IPS-NIHi7 (cell line): ENCODE data around the gene TLCD2.
"Not testable (repeated sequence)": the region's sequence is repeated elsewhere in the genome, so short reads cannot be mapped to it uniquely, and the experiment has no call there.

Source experiments
- DNase-seq: peaks from one replicate; pipeline ENCODE4 v3.0.0; 2012; ENCODE audit warnings: mixed read lengths; ENCODE audit errors: extremely low spot score

TLCD2 gene

GRCh38 chr17:1735834-1736347, 25.7 kb upstream of the TLCD2 start:
- DNase-seq: no peak

DNA sequence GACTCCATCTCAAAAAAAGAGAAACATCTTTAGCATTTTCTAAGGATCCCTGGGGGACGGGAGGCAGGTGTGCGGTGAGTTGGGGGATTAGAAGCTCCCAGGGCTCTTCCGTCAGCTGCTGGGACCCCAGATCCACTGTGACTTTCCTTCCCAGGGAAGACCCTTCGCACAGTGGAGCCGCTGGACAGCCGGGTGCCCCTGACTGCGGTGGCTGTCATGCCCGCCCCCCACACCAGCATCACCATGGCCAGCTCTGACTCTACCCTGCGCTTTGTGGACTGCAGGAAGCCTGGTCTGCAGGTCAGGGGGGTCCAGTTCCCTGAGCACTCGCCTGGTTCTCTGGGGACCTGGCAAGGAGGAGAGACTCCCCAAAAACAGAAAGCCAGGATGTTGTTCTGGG, 25.2 kb upstream of the TLCD2 start:
- DNase-seq: no peak

- DNase-seq: no peak
These were observed 23.6 kb upstream of the TLCD2 start for GRCh38 chr17:1733759-1734158.

GRCh38 chr17:1732833-1733321, 22.7 kb upstream of the TLCD2 start:
- DNase-seq: no peak

- no peak for DNase-seq
These were observed 22.2 kb upstream of the TLCD2 start for GRCh38 chr17:1732241-1732832.

DNA sequence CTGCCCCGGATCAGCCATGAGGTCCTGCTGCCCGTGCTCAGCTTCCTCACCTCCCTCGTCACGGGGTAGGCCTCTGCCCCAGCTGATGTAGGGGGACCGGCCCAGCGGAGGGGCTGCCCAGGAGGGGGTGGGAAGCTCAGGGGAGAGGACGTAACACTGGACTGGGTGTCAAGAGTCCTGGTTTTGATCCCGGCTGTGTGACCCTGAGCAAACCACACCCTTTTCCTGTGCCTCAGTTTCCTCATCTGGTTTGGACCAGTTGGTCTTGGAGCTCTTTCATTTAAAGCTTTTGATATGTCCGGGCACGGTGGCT, 21.0 kb upstream of the TLCD2 start:
- no peak for DNase-seq

DNA sequence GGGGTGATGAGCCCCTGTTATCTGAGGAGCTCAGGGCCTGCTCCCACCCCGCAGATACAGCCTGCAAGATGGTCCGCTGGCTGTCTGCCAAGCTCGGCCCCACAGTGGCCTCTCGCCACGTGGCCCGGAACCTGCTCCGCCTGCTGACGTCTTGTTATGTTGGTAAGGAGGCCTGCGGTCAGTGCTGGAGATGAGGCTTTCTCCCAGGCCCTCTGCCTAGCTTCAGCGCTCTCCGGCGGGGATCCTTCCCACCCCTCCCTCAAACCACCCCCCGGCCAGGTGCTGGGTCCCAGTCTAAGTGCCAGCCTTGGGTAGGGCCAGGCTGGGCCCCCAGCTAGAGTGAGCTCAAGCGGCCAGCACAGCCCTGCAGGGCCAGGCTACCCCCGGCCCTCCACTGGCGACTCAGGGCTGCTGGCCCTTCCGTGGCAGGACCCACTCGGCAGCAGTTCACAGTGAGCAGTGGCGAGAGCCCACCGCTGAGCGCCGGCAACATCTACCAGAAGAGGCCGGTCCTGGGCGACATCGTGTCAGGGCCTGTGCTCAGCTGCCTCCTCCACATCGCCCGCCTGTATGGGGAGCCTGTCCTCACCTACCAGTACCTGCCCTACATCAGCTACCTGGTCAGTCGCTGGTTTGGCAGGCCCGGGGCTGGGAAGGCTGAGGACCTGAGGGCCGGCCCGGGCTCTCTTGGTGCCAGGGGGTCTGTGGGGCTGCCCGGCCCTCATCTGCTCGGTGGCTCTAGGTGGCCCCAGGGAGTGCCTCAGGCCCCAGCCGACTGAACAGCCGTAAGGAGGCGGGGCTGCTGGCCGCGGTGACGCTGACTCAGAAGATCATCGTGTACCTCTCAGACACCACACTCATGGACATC, 20.4 kb upstream of the TLCD2 start:
- DNase-seq: no peak

GRCh38 chr17:1729966-1730325, 19.8 kb upstream of the TLCD2 start:
- DNase-seq: no peak

GRCh38 chr17:1727876-1728630, 17.9 kb upstream of the TLCD2 start:
- no peak for DNase-seq

DNA sequence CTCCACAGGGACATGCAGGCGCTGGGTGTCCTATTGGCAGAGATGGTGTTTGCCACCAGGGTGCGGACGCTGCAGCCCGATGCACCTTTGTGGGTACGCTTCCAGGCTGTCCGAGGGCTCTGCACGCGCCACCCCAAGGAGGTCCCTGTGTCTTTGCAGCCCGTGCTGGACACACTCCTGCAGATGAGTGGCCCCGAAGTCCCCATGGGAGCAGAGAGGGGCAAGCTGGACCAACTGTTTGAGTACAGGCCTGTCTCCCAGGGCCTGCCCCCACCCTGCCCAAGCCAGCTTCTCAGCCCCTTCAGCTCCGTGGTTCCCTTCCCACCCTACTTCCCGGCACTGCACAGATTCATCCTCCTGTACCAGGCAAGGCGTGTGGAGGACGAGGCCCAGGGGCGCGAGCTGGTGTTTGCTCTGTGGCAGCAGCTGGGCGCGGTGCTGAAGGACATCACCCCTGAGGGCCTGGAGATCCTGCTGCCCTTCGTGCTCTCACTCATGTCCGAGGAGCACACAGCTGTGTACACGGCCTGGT, 17.1 kb upstream of the TLCD2 start:
- no peak for DNase-seq

DNA sequence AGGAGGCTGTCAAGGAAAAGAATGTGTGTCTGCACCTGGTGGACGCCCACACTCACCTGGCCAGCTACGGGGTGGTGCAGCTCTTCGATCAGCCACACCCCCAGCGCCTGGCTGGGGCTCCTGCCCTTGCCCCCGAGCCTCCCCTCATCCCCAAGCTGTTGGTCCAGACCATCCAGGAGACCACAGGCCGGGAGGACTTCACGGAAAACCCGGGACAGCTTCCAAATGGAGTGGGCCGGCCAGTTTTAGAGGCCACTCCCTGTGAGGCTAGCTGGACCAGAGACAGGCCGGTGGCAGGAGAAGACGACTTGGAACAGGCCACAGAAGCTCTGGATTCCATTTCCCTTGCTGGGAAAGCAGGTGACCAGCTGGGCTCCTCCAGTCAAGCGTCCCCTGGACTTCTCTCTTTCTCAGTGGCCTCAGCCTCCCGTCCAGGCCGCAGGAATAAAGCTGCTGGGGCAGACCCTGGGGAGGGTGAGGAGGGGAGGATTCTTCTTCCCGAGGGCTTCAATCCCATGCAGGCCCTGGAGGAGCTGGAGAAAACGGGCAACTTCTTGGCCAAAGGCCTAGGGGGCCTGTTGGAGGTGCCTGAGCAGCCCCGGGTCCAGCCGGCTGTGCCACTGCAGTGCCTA, 16.6 kb upstream of the TLCD2 start:
- DNase-seq: no peak

DNA sequence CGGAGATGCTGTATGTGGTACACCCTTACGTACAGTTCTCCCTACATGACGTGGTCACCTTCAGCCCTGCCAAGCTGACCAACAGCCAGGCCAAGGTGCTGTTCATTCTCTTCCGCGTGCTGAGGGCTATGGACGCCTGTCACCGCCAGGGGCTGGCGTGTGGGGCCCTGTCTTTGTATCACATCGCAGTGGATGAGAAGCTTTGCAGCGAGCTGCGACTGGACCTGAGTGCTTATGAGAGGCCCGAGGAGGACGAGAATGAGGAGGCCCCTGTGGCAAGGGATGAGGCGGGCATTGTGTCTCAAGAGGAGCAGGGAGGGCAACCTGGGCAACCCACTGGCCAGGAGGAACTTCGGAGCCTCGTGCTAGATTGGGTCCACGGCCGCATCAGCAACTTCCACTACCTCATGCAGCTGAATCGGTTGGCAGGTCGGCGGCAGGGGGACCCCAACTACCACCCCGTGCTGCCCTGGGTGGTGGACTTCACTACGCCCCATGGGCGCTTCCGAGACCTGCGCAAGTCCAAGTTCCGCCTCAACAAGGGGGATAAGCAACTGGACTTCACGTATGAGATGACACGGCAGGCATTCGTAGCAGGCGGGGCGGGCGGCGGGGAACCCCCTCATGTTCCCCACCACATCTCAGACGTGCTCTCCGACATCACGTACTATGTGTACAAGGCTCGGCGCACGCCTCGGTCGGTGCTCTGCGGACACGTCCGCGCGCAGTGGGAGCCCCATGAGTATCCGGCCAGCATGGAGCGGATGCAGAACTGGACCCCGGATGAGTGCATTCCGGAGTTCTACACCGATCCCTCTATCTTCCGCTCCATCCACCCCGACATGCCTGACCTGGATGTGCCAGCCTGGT, 15.7 kb upstream of the TLCD2 start:
- no peak for DNase-seq

DNA sequence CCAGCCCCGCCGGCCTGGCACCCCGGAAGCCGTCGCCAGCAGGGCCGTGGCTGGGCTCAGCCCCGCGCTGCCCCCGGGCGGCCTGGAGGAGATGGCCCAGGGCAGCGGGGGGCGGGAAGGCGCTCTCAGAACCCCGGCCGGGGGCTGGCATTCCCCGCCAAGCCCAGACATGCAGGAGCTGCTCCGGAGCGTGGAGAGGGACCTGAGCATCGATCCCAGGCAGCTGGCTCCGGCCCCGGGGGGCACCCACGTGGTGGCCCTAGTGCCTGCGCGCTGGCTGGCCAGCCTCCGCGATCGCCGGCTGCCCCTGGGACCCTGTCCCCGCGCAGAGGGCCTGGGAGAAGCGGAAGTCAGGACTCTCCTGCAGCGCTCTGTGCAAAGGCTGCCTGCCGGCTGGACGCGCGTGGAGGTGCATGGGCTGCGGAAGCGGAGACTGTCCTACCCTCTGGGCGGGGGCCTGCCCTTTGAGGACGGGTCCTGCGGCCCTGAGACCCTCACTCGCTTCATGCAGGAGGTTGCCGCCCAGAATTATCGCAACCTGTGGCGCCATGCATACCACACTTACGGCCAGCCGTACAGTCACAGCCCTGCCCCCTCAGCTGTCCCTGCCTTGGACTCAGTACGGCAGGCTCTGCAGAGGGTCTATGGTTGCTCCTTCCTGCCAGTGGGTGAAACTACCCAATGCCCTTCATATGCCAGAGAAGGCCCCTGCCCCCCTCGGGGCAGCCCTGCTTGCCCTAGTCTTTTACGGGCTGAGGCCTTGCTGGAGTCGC, 14.9 kb upstream of the TLCD2 start:
- DNase-seq: no peak

DNA sequence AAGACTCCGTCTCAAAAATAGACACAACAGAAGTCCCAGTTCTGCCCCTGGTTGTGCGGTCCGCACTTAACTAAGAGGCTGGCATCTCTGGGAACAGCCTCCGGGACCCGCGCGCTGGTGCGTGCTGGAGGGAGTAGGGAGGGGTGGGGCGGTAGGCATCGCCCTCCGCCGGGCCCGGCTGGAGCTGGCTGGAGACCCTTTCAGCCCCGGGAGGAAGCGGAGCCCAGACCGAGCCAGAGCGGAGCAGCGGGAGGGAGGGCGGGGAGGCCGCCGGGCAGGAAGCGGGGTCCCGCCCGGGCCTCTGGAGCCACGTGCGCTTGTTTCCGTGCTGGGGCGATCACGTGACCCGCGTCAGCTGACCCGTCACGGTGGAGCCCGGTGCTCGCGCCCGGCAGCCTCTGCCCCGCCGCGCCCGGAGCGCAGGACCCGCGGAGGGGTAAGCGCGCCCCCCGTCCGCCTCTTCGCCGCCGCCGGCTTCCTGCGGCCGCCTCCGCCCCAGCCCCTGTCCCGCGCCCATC, 14.2 kb upstream of the TLCD2 start, which contains the start of gene WDR81:
WDR81 (plus strand) TSS at position 354 of the 518 bp plus-strand sequence. CDS start 256 bp downstream, outside the sequence.
- peak; percentile 92 for DNase-seq

- not testable (repeated sequence) for DNase-seq
These were observed 11.8 kb upstream of the TLCD2 start for GRCh38 chr17:1722022-1722421.

- DNase-seq: no peak
These were observed 10.7 kb upstream of the TLCD2 start for GRCh38 chr17:1720856-1721386.

DNA sequence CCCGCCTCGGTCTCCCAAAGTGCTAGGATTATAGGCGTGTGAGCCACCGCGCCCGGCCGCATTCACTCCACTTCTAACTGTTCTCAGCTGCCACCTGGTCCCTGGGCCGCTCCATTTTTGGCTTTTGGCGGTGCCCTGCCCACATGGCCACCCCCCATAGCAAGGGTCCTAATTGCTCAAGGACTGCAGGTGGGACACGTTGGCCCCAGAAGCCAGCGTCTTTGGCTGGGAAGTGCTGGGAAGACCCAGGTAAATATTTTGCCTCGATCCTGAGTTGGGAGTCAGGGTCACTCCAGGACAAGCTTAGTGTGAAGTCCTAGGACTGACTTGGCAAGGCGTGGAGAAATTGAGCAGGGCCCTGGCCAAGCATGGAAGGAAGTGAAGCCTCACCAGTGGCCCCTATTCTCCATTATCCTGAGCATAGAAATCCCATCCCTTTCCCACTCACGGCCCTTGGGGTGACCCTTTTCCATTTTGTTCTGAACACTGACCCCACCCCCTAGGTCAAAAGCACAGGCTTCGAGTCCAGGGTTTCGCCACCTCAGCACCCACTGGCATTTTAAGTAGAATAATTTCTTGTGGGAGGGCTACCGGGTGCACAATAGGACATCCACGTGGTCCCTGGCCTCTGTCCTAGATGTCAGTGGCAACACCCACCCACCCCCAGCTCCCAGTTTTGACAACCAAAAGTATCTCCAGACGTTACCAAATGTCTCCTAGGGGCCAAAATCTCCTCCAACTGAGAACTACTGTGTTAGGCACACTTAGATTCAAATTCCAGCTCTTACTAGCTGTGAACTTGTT, 8.4 kb upstream of the TLCD2 start:
- no peak for DNase-seq

DNA sequence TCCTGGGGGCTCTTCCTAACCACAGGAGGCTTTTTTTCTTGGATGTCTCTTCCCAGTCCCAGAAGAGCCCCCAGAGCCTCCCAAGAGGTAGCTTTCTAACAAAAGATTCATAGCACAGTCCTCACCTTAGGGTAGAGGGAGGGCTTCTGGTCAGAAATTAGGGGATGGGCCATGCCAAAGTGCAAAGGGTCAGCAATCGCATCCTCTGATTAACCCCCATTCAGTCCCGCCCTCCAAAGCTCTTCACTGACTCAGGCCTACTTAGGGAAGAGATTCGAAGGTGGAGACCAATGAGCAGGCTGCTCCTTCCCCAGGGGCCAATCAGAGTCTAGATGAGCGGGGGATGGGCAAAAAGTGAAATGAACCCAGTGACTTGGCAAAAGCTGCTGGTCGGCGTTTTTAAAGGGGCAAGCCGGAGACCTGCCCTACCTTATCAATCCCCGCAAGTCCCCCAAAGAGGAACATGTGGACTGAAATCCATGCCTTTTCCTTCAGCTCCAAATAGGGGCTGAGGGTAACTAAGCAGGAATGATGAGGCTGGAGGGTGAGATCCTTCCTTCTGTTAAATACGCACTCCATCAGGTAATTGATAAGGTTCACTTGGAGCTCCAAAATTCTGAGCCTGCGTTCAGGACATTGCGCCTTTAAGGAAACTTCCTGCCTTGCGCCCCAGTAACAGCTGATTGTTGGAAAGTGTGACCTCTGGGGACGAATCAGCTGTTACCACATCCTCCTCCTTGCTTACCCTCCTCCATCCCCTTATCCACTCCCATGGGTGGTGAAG, 6.9 kb upstream of the TLCD2 start:
- DNase-seq: peak; percentile 94
